ENCODE results near the gene DCTN3.

The DCTN3 gene

GRCh38 chr9:34590381-34591247 lies 29.7 kb downstream of the DCTN3 start:
- Histone ChIP-seq H3K36me3 (no peaks in the 10 kb centered on the region), H3K4me3 (ENCODE audit: low read depth, low read length) (peak overlapping the region; percentile 94), H3K9me3 (no peaks in the 10 kb centered on the region), H3K4me1 (peaks cover 23% of the 10 kb centered on the region), H3K27me3 (no peaks in the 10 kb centered on the region)
- TF ChIP-seq CTCF (IDR thresholded peaks at IDR 0.05; ENCODE audit: low read depth, low read length): no peak
- DNase-seq: no peak

GRCh38 chr9:34589636-34590380 lies 30.5 kb downstream of the DCTN3 start, which contains the start of gene CNTFR:
TSS of gene CNTFR (minus strand) at chr9:34589724. CDS start at chr9:34568981, 20,743 bp downstream.
- Histone ChIP-seq H3K4me3 (ENCODE audit: low read depth, low read length) (peak within 1 kb of the TSS; percentile 94), H3K9me3 (no peaks in the 10 kb centered on the region), H3K27me3 (no peaks in the 10 kb centered on the region), H3K36me3 (no peaks in the 10 kb centered on the region), H3K4me1 (peaks cover 23% of the 10 kb centered on the region)
- peak; percentile 77 for DNase-seq
- no peak for TF ChIP-seq CTCF (IDR thresholded peaks at IDR 0.05; ENCODE audit: low read depth, low read length)

- H3K4me3 ChIP-seq (ENCODE audit: low read depth, low read length): peak overlapping the region; percentile 94
- TF ChIP-seq CTCF (IDR thresholded peaks at IDR 0.05; ENCODE audit: low read depth, low read length): no peak
- H3K36me3 ChIP-seq: no peaks in the 10 kb centered on the region
- H3K9me3 ChIP-seq: no peaks in the 10 kb centered on the region
- peaks cover 28% of the 10 kb centered on the region for H3K4me1 ChIP-seq
- no peaks in the 10 kb centered on the region for H3K27me3 ChIP-seq
- peak; percentile 39 for DNase-seq
These were observed 31.3 kb downstream of the DCTN3 start for GRCh38 chr9:34588671-34589635.

- no peak for DNase-seq
- Histone ChIP-seq H3K4me3 (ENCODE audit: low read depth, low read length) (no peak overlapping the region), H3K27me3 (no peaks in the 10 kb centered on the region), H3K36me3 (no peaks in the 10 kb centered on the region), H3K9me3 (no peaks in the 10 kb centered on the region), H3K4me1 (peaks cover 41% of the 10 kb centered on the region)
- no peak for TF ChIP-seq CTCF (IDR thresholded peaks at IDR 0.05; ENCODE audit: low read depth, low read length)
These were observed 33.0 kb downstream of the DCTN3 start for GRCh38 chr9:34587271-34587670.

GRCh38 chr9:34585946-34586669 lies 34.2 kb downstream of the DCTN3 start:
- no peak overlapping the region for H3K4me3 ChIP-seq (ENCODE audit: low read depth, low read length)
- no peak for DNase-seq
- peaks cover 5% of the 10 kb centered on the region; the same call in 1 of the 2 replicates for H3K36me3 ChIP-seq
- H3K4me1 ChIP-seq: peaks cover 46% of the 10 kb centered on the region
- no peaks in the 10 kb centered on the region for H3K27me3 ChIP-seq
- TF ChIP-seq CTCF (IDR thresholded peaks at IDR 0.05; ENCODE audit: low read depth, low read length): no peak
- no peaks in the 10 kb centered on the region for H3K9me3 ChIP-seq
